Thymus (tissue), 11 donors: ENCODE measurements around the gene PSMG1. TPM values are rescaled to one million over a fixed set of nuclear protein-coding genes. Genes with fewer than 3 reads are reported as not detected.
A peak's percentile ranks its signal among the peaks of the same experiment; 100 is the strongest.

Source experiments
- DNase-seq, 9 donors: peaks; one replicate each; pipeline ENCODE4 v3.0.0-alpha.2; 2013; ENCODE audit warnings: low spot score in 9 of 9, low read depth in 6 of 9, missing footprints in 1 of 9
- H3K27ac ChIP-seq, 2 donors: one replicate each; pipeline ENCODE4 v1.5.1; 2013; ENCODE audit warnings: control low read depth in 1 of 2, low read depth in 1 of 2, low read length in 1 of 2, mild to moderate bottlenecking in 1 of 2, moderate library complexity in 1 of 2
- H3K27me3 ChIP-seq, 2 donors: one replicate each; pipeline ENCODE4 v1.5.1; 2013; ENCODE audit warnings: low read length in 1 of 2; ENCODE audit not compliant: control insufficient read depth in 2 of 2, insufficient read depth in 1 of 2
- H3K36me3 ChIP-seq, 2 donors: one replicate each; pipeline ENCODE4 v1.5.1; 2013; ENCODE audit warnings: low read length in 1 of 2, mild to moderate bottlenecking in 1 of 2, moderate library complexity in 1 of 2; ENCODE audit not compliant: control insufficient read depth in 2 of 2, insufficient read depth in 2 of 2
- H3K4me1 ChIP-seq, 2 donors: one replicate each; pipeline ENCODE4 v1.5.1; 2013; ENCODE audit warnings: low read length in 2 of 2; ENCODE audit not compliant: control insufficient read depth in 2 of 2, insufficient read depth in 2 of 2
- H3K4me3 ChIP-seq, 2 donors: one replicate each; pipeline ENCODE4 v1.5.1; 2013; ENCODE audit warnings: low read length in 2 of 2, control low read depth in 1 of 2, mild to moderate bottlenecking in 1 of 2
- H3K9me3 ChIP-seq, 2 donors: one replicate each; pipeline ENCODE4 v1.5.1; 2013; ENCODE audit warnings: low read length in 1 of 2, mild to moderate bottlenecking in 1 of 2; ENCODE audit not compliant: control insufficient read depth in 2 of 2, insufficient read depth in 1 of 2
- WGBS: extraction: QIAGEN DNeasy Blood & Tissue Kit; methylation state at CpG from one replicate; pipeline ENCODE4 v1.1.7; 2013; 5-methylcytosine and 5-hydroxymethylcytosine counted together
- polyA plus RNA-seq: library from polyadenylated mRNA; stranded (reverse); fragments of 200-250 nt; gene quantifications from one replicate; pipeline ENCODE4 v1.2.3, GENCODE V29; 2013
- total RNA-seq: library from RNA; stranded (reverse); fragments of 120-200 nt; gene quantifications from one replicate; pipeline ENCODE4 v1.2.4, GENCODE V29; 2013
- donor health status: healthy.

The PSMG1 gene
- total and polyA plus RNA-seq, 2 donors = 41.2 to 57.2 TPM

- H3K9me3 ChIP-seq = no peaks in the 10 kb centered on the region
- no peak for DNase-seq
- no peaks in the 10 kb centered on the region for H3K27me3 ChIP-seq
- H3K27ac ChIP-seq = no peak overlapping the region
- no peaks in the 10 kb centered on the region for H3K4me1 ChIP-seq
- H3K36me3 ChIP-seq = peaks cover 14 to 24% of the 10 kb centered on the region in 2 donors
- WGBS = over 99% methylated on average over 4 of the region's 4 CpGs
- H3K4me3 ChIP-seq = no peak overlapping the region
Observed at GRCh38 chr21:39218082-39218409, 34.8 kb upstream of the PSMG1 start.

- Histone ChIP-seq H3K27ac (no peak overlapping the region), H3K27me3 (no peaks in the 10 kb centered on the region), H3K36me3 (peaks cover 14 to 28% of the 10 kb centered on the region in 2 donors), H3K9me3 (no peaks in the 10 kb centered on the region), H3K4me1 (no peaks in the 10 kb centered on the region), H3K4me3 (no peak overlapping the region)
- no peak for DNase-seq
- WGBS = 97% methylated on average over 3 of the region's 3 CpGs
Observed at GRCh38 chr21:39217356-39218081, 34.3 kb upstream of the PSMG1 start.

GRCh38 chr21:39216290-39216689 lies 33.0 kb upstream of the PSMG1 start:
- no peaks in the 10 kb centered on the region for H3K27me3 ChIP-seq
- 97% methylated on average over 2 of the region's 2 CpGs for WGBS
- H3K27ac ChIP-seq = no peak overlapping the region
- no peaks in the 10 kb centered on the region for H3K9me3 ChIP-seq
- no peaks in the 10 kb centered on the region for H3K4me1 ChIP-seq
- no peak overlapping the region for H3K4me3 ChIP-seq
- peaks cover 7 to 27% of the 10 kb centered on the region in 2 donors for H3K36me3 ChIP-seq
- no peak for DNase-seq

GRCh38 chr21:39215078-39215477 lies 31.8 kb upstream of the PSMG1 start:
- H3K36me3 ChIP-seq = peaks cover 7 to 28% of the 10 kb centered on the region in 2 donors
- H3K4me1 ChIP-seq = no peaks in the 10 kb centered on the region
- DNase-seq = no peak
- H3K9me3 ChIP-seq = no peaks in the 10 kb centered on the region
- no peak overlapping the region for H3K27ac ChIP-seq
- 98% methylated on average over 7 of the region's 7 CpGs for WGBS
- no peaks in the 10 kb centered on the region for H3K27me3 ChIP-seq
- H3K4me3 ChIP-seq = no peak overlapping the region

GRCh38 chr21:39209334-39209688 lies 26.1 kb upstream of the PSMG1 start:
- Histone ChIP-seq H3K4me3 (no peak overlapping the region), H3K27me3 (no peaks in the 10 kb centered on the region), H3K27ac (peak overlapping the region in 1 of 2 donors; percentile 32), H3K9me3 (no peaks in the 10 kb centered on the region), H3K36me3 (peaks cover 32 to 43% of the 10 kb centered on the region in 2 donors), H3K4me1 (no peaks in the 10 kb centered on the region)
- 89% methylated on average over 2 of the region's 2 CpGs for WGBS
- no peak for DNase-seq

- peak overlapping the region in 1 of 2 donors; percentile 32 for H3K27ac ChIP-seq
- no peaks in the 10 kb centered on the region for H3K4me1 ChIP-seq
- 97% methylated on average over 6 of the region's 6 CpGs for WGBS
- H3K36me3 ChIP-seq = peaks cover 32 to 43% of the 10 kb centered on the region in 2 donors
- no peaks in the 10 kb centered on the region for H3K9me3 ChIP-seq
- no peaks in the 10 kb centered on the region for H3K27me3 ChIP-seq
- DNase-seq = peak in 6 of 9 donors; percentile 20 to 58 (median 28)
- no peak overlapping the region for H3K4me3 ChIP-seq
Observed at GRCh38 chr21:39208624-39209333, 25.5 kb upstream of the PSMG1 start.

- DNase-seq = no peak
- WGBS = 97% methylated on average over 1 of the region's 1 CpG
- Histone ChIP-seq H3K27me3 (no peaks in the 10 kb centered on the region), H3K4me3 (no peak overlapping the region), H3K9me3 (no peaks in the 10 kb centered on the region), H3K36me3 (peaks cover 47 to 59% of the 10 kb centered on the region in 2 donors), H3K27ac (no peak overlapping the region), H3K4me1 (no peaks in the 10 kb centered on the region)
Observed at GRCh38 chr21:39204134-39204533, 20.9 kb upstream of the PSMG1 start.

GRCh38 chr21:39198800-39199199 lies 15.5 kb upstream of the PSMG1 start:
- Histone ChIP-seq H3K27ac (no peak overlapping the region), H3K27me3 (no peaks in the 10 kb centered on the region), H3K4me1 (no peaks in the 10 kb centered on the region), H3K4me3 (no peak overlapping the region), H3K9me3 (no peaks in the 10 kb centered on the region), H3K36me3 (peaks cover 33 to 59% of the 10 kb centered on the region in 2 donors)
- WGBS = 92% methylated on average over 2 of the region's 2 CpGs
- no peak for DNase-seq

GRCh38 chr21:39197448-39198233 lies 14.4 kb upstream of the PSMG1 start:
- Histone ChIP-seq H3K27ac (no peak overlapping the region), H3K4me3 (no peak overlapping the region), H3K27me3 (no peaks in the 10 kb centered on the region), H3K36me3 (peaks cover 29 to 53% of the 10 kb centered on the region in 2 donors), H3K9me3 (no peaks in the 10 kb centered on the region), H3K4me1 (no peaks in the 10 kb centered on the region)
- no peak for DNase-seq
- WGBS = 87% methylated on average over 5 of the region's 5 CpGs
